Stimulated activated naive B cell treated with anti-CD40 and anti-IgM and Interleukin-4, amounts not matched to agents 10 μg/mL and 1 μg/mL and 100 μg/mL, for 72 hours (primary cell): ENCODE data around the gene LRRK1.

Source experiments
- ATAC-seq, 2 donors: fragments of 150-1000 bp; cut with Tn5 transposase; replicated peaks; 2 replicates each; pipeline ENCODE4 v1.10.0; 2021; ENCODE audit warnings: moderate library complexity in 1 of 2
- DNase-seq: peaks from one replicate; pipeline ENCODE4 v3.0.0; 2021
- H3K27ac Mint-ChIP-seq: one replicate; pipeline ENCODE4 v1.8.0; 2022; ENCODE audit warnings: mild to moderate bottlenecking, mixed read lengths
- H3K27me3 Mint-ChIP-seq, 2 donors: one replicate each; pipeline ENCODE4 v1.8.0; 2022; ENCODE audit warnings: mixed read lengths in 2 of 2
- H3K36me3 Mint-ChIP-seq, 2 donors: one replicate each; pipeline ENCODE4 v1.8.0; 2022; ENCODE audit warnings: mixed read lengths in 2 of 2, mild to moderate bottlenecking in 1 of 2
- H3K4me1 Mint-ChIP-seq, 2 donors: one replicate each; pipeline ENCODE4 v1.8.0; 2022; ENCODE audit warnings: mixed read lengths in 2 of 2, mild to moderate bottlenecking in 1 of 2
- H3K4me3 Mint-ChIP-seq, 2 donors: one replicate each; pipeline ENCODE4 v1.8.0; 2022; ENCODE audit warnings: mild to moderate bottlenecking in 2 of 2, mixed read lengths in 2 of 2, moderate library complexity in 1 of 2
- H3K9me3 Mint-ChIP-seq, 2 donors: one replicate each; pipeline ENCODE4 v1.8.0; 2022; ENCODE audit warnings: mixed read lengths in 2 of 2, mild to moderate bottlenecking in 1 of 2

LRRK1 gene

DNA sequence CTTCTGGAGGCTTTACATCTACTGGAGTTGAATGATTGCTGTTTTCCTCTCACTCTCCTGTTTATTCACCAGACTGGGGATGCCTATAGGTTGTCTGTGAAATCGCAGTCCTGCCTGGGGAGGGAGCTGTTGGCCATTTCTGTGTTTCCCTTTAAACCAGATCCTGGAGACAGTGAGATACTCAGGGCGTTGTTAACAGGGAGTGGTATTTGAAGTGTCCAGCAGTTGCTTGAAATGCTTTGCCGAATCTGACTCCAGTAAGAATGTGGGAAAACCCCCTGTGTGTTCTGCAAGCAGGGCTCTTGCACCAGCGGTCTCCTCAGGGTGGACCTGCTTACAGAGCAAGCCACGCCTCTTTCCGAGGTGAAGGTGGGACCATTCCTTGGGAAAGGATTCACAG is 4.3 kb upstream of the LRRK1 start:
- ATAC-seq (no peak), DNase-seq (no peak)
- Mint-ChIP-seq H3K36me3 (peaks cover 10 to 19% of the 10 kb centered on the region in 2 donors), H3K27me3 (peaks cover 3 to 11% of the 10 kb centered on the region in 2 donors), H3K9me3 (peaks cover 0 to 3% of the 10 kb centered on the region in 2 donors), H3K4me1 (peaks cover 7 to 14% of the 10 kb centered on the region in 2 donors), H3K27ac (no peak overlapping the region), H3K4me3 (no peak overlapping the region)

DNA sequence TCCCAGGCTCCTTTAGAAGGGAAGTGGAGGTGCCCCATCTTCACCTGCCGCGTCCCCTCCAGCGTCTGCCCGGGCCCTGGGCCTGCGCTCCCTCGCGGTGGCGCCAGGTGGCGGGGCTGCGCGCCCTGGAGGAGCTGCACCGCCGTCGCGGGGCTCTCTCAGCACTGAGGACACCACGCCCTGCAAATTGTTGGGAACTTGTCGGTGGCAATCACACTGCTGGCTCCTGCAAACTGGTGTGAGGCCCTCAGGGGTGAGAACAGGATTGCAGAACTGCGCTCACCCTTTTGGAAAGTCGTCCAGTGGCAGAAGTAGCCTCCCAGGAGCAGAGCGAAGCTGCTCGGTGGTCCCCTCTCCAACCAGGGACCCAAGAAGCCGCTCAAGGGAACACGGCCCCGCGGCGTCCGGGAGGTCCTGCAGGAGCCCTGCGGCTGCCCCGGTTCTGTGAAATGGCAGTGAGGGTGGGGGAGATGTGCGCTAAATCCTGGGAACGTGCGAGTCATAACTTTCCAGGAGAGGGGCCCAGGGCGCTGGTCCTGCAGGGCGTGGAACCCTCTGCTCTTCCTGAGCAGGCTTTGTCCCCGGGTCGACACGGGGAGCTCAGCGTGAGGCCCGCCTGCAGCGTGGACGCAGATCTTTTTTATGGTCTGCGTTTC is 995 bp upstream of the LRRK1 start:
- ATAC-seq (peak; percentile 81 to 82), DNase-seq (peak; percentile 77)
- peaks cover 32 to 47% of the 10 kb centered on the region in 2 donors for H3K4me1 Mint-ChIP-seq
- peak overlapping the region; percentile 93 for H3K27ac Mint-ChIP-seq
- peaks cover 0 to 8% of the 10 kb centered on the region in 2 donors for H3K27me3 Mint-ChIP-seq
- H3K4me3 Mint-ChIP-seq = peak overlapping the region; percentile 94 to 95
- peaks cover 0 to 3% of the 10 kb centered on the region in 2 donors for H3K9me3 Mint-ChIP-seq
- peaks cover 6 to 18% of the 10 kb centered on the region in 2 donors for H3K36me3 Mint-ChIP-seq

DNA sequence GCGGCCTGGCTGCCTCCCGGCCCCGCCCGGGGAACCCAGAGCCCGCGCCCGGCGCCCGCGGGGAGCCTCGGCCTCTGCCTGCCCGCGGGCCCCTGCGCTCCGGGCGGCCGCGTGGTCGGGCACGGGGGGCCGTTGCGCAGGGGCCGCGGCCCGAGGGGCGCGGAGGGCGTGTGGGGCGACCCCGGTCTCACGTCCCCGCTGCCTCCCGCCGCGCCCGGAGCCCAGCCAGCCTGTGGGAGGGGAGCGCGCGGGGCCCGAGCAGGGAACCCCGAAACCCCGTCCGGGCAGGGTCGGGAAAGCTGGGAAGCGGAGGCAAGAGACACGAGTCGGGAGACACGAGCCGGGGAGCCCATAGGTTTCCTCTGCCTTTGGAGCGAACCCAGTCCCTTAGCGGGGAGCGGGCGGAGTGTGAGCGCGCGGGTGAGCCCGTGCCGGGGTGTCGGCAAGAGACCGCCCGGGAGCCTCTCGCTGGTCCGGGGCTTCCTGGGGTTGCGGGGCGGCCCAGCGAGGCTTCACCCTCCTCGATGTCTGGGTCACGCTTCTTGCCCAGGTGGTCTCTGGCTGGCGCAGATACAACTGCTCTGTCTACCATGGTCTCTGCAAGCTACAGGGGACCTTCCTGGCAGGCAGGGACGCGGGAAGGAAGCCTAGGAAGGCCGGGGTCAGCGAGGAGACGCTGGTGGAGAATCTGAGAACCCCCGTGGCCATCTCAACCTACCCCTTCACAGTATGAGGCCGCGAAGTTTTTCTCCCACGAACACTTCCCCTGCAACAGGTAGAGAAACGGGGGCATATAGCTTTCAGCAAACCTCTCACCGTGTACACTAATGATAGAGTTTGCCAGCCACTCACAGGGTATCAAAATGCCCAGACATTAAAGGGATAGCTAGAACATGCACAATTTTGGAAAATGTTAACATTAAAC is 586 bp downstream of the LRRK1 start:
- H3K4me1 Mint-ChIP-seq = peaks cover 40 to 60% of the 10 kb centered on the region in 2 donors
- H3K4me3 Mint-ChIP-seq = peak overlapping the region; percentile 89 to 93
- H3K27me3 Mint-ChIP-seq = no peaks in the 10 kb centered on the region
- H3K27ac Mint-ChIP-seq = peak overlapping the region; percentile 69
- H3K36me3 Mint-ChIP-seq = peaks cover 12 to 15% of the 10 kb centered on the region in 2 donors
- H3K9me3 Mint-ChIP-seq = no peaks in the 10 kb centered on the region
- ATAC-seq (peak; percentile 19 to 23), DNase-seq (no peak)

DNA sequence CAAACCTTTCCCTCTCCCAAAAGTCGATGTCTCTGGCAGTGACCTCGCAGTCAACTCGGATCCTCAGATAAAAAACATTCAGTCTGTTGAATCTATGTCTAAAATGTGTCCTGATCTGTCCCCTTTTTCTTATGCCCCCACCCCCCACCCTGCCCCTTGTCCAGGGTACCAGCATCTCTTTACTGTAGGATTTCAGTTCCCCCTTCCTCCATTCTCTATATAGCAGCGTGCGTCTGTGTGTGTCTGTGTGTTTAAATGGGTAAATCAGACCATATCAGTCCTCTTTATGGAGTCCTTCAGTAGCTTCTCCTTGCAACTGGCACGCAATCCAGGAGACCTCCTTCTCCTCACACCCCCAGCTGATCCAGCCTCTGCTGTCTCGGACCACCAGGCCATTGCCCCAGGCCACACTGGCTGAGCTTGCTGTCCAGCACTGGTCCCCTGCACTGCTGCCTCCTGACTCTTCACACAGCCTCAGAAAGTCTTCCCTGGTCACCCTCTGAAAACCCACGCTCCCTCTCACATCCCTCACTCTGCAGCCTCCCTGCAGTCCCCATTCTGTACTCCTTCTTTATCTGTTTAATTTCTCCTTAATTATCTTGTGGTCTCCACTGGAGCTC is 1.5 kb downstream of the LRRK1 start:
- Mint-ChIP-seq H3K9me3 (no peaks in the 10 kb centered on the region), H3K27me3 (no peaks in the 10 kb centered on the region), H3K4me3 (peak overlapping the region; percentile 89 to 93), H3K27ac (no peak overlapping the region), H3K4me1 (peaks cover 40 to 60% of the 10 kb centered on the region in 2 donors), H3K36me3 (peaks cover 15 to 19% of the 10 kb centered on the region in 2 donors)
- peak; percentile 27 to 33 for ATAC-seq
- no peak for DNase-seq

DNA sequence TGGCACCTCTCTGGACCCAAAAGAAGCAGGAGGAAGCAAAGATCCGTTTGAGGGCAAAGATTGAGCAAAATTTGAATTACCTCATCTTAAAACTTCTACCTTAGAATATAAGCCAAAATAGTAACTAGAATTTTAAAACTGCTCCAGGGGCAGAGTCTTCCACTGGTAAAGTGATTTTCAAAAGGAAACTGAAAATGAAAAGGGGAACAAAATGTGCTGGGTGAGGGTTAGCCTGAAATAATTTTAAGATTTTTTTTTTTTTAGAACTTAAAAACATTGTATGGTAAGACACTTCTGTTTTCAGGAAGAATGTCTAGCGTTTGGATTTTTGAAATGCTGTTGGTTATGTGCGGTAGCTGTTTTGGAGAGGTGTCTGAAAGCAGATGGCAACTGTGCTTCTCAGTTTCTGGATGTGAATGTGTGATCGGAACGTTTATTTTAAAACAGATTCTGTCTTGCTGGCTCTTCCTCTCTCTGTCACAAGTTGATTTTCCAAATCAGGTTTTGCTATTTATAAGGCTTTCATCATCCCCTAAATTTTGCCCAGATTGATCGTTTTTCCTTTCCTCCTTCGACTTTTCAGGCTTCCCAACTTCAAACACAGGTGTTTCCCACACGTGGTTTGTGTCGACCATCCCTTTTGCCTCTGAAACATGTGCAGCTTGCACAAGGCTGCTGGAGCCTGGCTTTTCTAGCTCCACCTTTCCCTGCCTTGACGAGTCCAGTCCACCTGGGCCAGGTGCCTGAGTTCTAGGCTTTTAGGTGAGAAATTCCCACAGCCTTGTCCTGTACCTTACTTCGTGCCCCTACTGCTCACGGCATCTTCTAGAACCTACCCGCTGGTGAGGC is 3.3 kb downstream of the LRRK1 start:
- H3K4me3 Mint-ChIP-seq = peak overlapping the region; percentile 78 to 82
- no peaks in the 10 kb centered on the region for H3K27me3 Mint-ChIP-seq
- peak overlapping the region; percentile 90 for H3K27ac Mint-ChIP-seq
- DNase-seq = no peak
- ATAC-seq = peak; percentile 10 to 21
- H3K4me1 Mint-ChIP-seq = peaks cover 50 to 64% of the 10 kb centered on the region in 2 donors
- H3K36me3 Mint-ChIP-seq = peaks cover 28 to 35% of the 10 kb centered on the region in 2 donors
- no peaks in the 10 kb centered on the region for H3K9me3 Mint-ChIP-seq

DNA sequence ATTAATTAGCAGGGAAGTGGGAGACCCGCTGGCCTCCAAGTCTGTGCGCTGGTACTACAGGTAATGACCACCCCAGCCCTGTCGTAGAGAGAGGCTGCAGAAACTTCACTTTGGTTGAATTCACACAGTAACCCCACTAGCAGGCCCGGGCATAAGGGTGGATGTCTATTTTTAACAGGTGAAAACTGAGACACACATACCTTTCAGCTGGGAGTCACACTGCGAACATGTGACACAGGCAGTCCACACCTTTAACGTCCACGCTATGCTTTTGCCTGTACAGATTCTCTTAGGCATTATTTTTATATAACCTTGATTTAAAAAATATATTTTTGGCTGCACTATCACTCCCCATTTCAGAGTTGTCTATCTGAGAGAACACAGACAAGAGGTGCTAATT is 3.9 kb downstream of the LRRK1 start:
- DNase-seq (no peak), ATAC-seq (no peak)
- peak overlapping the region; percentile 90 for H3K27ac Mint-ChIP-seq
- peaks cover 28 to 36% of the 10 kb centered on the region in 2 donors for H3K36me3 Mint-ChIP-seq
- peak overlapping the region; percentile 78 to 82 for H3K4me3 Mint-ChIP-seq
- H3K4me1 Mint-ChIP-seq = peaks cover 50 to 66% of the 10 kb centered on the region in 2 donors
- no peaks in the 10 kb centered on the region for H3K9me3 Mint-ChIP-seq
- no peaks in the 10 kb centered on the region for H3K27me3 Mint-ChIP-seq

DNA sequence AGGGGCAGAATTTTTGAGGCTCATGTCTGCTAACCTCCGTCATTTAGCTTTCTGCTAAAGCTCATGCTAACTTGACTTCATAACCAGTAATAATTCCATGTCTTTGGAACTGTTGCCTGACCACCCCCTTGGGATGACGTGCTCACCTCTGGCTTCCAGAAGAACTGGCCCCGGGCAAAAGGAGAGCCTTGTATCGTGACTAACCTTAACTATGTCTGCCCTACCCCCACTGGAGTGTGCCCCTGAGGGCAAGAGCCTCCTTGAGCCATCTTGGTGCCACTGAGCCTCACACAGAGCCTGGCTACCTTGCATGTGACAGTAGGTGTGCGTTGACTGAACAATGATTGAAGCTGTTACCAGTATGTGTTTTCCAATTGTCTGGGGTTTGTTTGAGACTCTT is 4.7 kb downstream of the LRRK1 start:
- Mint-ChIP-seq H3K36me3 (peaks cover 37 to 44% of the 10 kb centered on the region in 2 donors), H3K27me3 (no peaks in the 10 kb centered on the region), H3K9me3 (no peaks in the 10 kb centered on the region), H3K4me3 (no peak overlapping the region), H3K27ac (no peak overlapping the region), H3K4me1 (peaks cover 50 to 74% of the 10 kb centered on the region in 2 donors)
- ATAC-seq = no peak
- DNase-seq = no peak

DNA sequence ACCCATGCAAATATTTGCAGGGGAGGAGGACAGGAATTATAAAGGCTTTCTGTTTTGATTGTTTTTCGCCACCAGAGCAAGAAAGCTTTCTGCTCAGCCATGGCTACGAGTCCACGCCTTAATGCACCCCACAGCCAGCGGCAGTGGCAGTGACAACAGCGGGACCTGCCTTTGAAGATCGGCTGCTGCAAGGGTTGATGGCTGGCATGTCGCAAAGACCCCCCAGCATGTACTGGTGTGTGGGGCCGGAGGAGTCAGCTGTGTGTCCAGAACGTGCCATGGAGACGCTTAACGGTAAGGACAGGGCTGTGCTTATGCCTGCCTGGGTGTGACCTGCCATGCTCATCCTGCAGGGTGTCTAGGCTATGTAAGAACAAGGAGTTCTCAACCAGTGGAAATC is 5.3 kb downstream of the LRRK1 start:
- ATAC-seq (no peak), DNase-seq (no peak)
- Mint-ChIP-seq H3K27ac (no peak overlapping the region), H3K27me3 (no peaks in the 10 kb centered on the region), H3K4me3 (no peak overlapping the region), H3K36me3 (peaks cover 42 to 50% of the 10 kb centered on the region in 2 donors), H3K9me3 (no peaks in the 10 kb centered on the region), H3K4me1 (peaks cover 55 to 79% of the 10 kb centered on the region in 2 donors)

DNA sequence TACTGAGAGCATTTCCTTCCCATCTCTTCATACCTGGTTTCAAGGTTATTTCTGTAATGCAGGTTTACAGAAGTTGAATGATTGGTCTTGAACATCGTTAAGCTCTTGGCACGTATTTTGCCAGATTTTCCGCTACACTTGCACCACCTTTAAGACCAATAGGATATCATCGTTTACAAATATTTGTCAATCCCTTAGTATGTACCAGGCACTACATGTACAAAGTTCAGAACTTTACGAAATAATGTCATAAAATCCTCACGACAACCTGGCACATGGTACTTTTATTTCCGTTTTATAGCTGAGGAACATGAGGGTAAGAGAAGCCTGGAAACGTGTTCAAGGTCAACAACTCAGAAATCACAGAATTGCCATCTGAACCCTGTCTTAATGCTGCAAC is 6.3 kb downstream of the LRRK1 start:
- Mint-ChIP-seq H3K27me3 (no peaks in the 10 kb centered on the region), H3K9me3 (no peaks in the 10 kb centered on the region), H3K4me1 (peaks cover 59 to 82% of the 10 kb centered on the region in 2 donors), H3K27ac (no peak overlapping the region), H3K4me3 (no peak overlapping the region), H3K36me3 (peaks cover 47 to 60% of the 10 kb centered on the region in 2 donors)
- DNase-seq (no peak), ATAC-seq (no peak)

DNA sequence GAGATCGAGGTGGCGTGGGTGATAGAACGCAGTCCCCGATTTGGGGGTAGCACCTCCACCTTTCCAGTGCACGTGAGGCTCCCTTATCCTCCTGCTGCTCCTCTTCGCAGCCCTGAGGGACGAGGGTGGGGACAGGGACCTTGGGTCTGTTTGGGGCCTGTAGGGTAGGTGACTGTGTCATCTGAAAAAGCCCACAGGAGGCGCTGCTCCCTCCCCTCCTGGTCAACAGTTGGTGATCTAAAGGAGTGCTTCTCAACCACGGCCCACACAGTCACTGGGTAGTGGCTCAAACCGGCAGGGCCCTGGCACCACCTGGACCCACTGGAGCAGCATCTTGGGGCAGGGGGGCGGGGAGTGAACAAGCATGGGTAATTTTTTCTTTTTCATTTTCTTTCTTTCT is 7.1 kb downstream of the LRRK1 start:
- peaks cover 55 to 62% of the 10 kb centered on the region in 2 donors for H3K36me3 Mint-ChIP-seq
- H3K9me3 Mint-ChIP-seq = no peaks in the 10 kb centered on the region
- no peaks in the 10 kb centered on the region for H3K27me3 Mint-ChIP-seq
- no peak overlapping the region for H3K4me3 Mint-ChIP-seq
- H3K27ac Mint-ChIP-seq = no peak overlapping the region
- H3K4me1 Mint-ChIP-seq = peaks cover 57 to 82% of the 10 kb centered on the region in 2 donors
- DNase-seq = no peak
- ATAC-seq = peak; percentile 16 to 36

DNA sequence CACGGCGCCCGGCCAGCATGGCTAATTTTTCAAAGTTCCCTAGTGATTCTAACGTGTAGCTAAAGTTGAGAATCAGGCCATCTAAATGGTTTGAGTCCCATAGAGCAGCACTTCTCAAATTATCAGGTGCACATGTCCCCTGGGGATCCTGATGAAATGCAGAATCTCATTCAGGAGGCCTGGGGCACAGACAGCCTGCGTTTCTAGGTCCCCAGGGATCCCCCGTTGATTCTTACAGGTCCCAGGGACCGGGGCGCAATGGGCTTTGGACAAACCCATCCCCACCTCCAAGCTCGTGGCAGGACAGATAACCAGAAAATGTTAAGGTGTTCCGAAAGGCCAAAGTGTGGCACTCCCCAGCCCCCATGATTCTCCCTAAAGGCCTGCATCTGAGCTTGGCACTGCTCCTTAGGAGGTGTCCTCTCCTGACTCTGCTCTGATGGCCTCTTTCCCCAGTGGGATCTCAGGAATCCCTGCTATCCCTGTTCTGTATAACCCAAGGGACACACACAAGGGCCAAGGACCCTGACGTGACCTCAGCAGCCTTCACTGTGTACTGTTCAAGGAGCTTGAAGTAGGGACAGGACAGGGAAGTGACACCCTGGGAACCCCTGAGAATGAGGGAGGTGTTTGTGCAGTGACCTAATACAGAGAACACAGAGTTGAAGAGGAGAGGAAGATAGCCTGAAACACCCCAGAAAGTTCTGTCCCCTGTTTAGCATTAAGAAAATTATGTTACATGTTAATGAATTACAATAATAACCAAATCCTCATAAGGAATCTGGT is 8.0 kb downstream of the LRRK1 start:
- Mint-ChIP-seq H3K4me1 (peaks cover 54 to 82% of the 10 kb centered on the region in 2 donors), H3K36me3 (peaks cover 64 to 69% of the 10 kb centered on the region in 2 donors), H3K27ac (peak overlapping the region; percentile 63), H3K27me3 (no peaks in the 10 kb centered on the region), H3K9me3 (no peaks in the 10 kb centered on the region), H3K4me3 (peak overlapping the region in 1 of 2 donors; percentile 30)
- peak; percentile 41 for DNase-seq
- peak; percentile 79 to 87 for ATAC-seq

DNA sequence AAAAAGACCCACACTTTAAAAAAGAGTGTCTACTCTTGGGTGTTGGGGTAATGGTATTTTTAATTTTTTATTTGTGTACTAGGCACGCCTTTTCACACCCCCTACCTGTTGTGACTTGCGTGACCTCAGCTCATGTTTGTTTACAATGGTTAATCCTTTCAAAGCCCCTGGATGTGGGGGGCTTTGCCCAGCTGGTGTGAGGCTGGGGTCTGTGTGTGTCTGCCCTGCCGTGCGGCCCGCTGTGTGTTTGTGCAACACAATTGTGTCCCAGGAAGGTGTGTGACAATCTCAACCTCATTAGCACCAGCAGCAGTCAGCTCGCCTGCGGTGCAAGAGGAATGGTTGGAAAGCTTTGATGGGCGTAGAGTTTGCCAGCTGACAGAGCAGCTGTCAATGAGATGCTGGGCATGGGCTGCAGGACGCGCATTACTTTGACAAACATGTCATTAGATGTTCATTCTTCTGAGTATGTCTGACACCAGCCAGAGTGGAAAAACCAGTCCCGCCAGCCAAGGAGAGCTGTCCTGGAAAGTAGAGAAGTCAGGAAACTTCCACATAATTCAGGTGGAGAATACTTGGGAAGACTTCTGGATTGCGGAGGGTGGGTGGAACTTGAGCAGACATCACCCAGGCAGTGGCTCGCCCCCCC is 9.6 kb downstream of the LRRK1 start:
- Mint-ChIP-seq H3K36me3 (peaks cover 71 to 85% of the 10 kb centered on the region in 2 donors), H3K27me3 (no peaks in the 10 kb centered on the region), H3K9me3 (no peaks in the 10 kb centered on the region), H3K4me1 (peaks cover 57 to 83% of the 10 kb centered on the region in 2 donors), H3K4me3 (no peak overlapping the region), H3K27ac (peak overlapping the region; percentile 42)
- ATAC-seq (no peak), DNase-seq (no peak)
